HG02642 (cell line): ENCODE data around the gene SENP1.

Experiments
- ATAC-seq: cut with Tn5 transposase; IDR thresholded peaks from one replicate; pipeline ENCODE4 v1.9.1; 2021; ENCODE audit warnings: mild to moderate bottlenecking; ENCODE audit not compliant: unreplicated experiment, poor library complexity

SENP1 gene

GRCh38 chr12:48003226-48004052 lies 102.4 kb downstream of the SENP1 start:
- no peak for ATAC-seq

GRCh38 chr12:48002773-48003218 lies 103.1 kb downstream of the SENP1 start:
- ATAC-seq = no peak

GRCh38 chr12:48002414-48002730 lies 103.5 kb downstream of the SENP1 start:
- no peak for ATAC-seq

- no peak for ATAC-seq
Measured at GRCh38 chr12:48001505-48002413, 104.1 kb downstream of the SENP1 start.

GRCh38 chr12:48000878-48001504 lies 104.9 kb downstream of the SENP1 start:
- ATAC-seq = no peak

- no peak for ATAC-seq
Measured at GRCh38 chr12:47999816-48000215, 106.1 kb downstream of the SENP1 start.

- ATAC-seq = no peak
Measured at GRCh38 chr12:47997321-47997720, 108.6 kb downstream of the SENP1 start.

GRCh38 chr12:47995981-47996401 lies 109.9 kb downstream of the SENP1 start:
- no peak for ATAC-seq

- no peak for ATAC-seq
Measured at GRCh38 chr12:47993491-47993890, 112.4 kb downstream of the SENP1 start.
